HEK293 (cell line): ENCODE measurements around the gene CDH22.

ENCODE experiments used
- CTCF ChIA-PET: fragments of 350-600 bp; formaldehyde crosslinking; extraction: SDS; loops from one replicate; lab custom pipeline; 2021; ENCODE audit warnings: antibody characterized with exemption; lab: Yijun Ruan, JAX
- POLR2A ChIA-PET: fragments of 300-600 bp; formaldehyde crosslinking; extraction: SDS; loops from one replicate; lab custom pipeline; 2020; ENCODE audit warnings: antibody characterized with exemption, inconsistent platforms; lab: Yijun Ruan, JAX
- H3K27ac ChIP-seq: fragments of 200-500 bp; sonication (Bioruptor generic); 2 replicates; pipeline ENCODE4 v1.5.1; 2014; ENCODE audit warnings: low read depth, low read length, control low read depth, inconsistent platforms; ENCODE audit errors: extremely low read depth
- H3K36me3 ChIP-seq, 2 experiments: fragments of 200-500 bp in 1 of 2; sonication (Bioruptor generic) in 1 of 2; 1 replicate in 1 of 2; 2 replicates in 1 of 2; pipeline ENCODE4 v1.5.1; 2014 to 2017; ENCODE audit warnings: inconsistent platforms in 2 of 2, low read length in 2 of 2; ENCODE audit not compliant: control insufficient read depth in 2 of 2, insufficient read depth in 1 of 2
- H3K4me1 ChIP-seq: fragments of 200-500 bp; sonication (Bioruptor generic); 2 replicates; pipeline ENCODE4 v1.5.1; 2014; ENCODE audit warnings: mild to moderate bottlenecking, low read length, inconsistent platforms; ENCODE audit not compliant: control insufficient read depth, insufficient read depth
- H3K4me3 ChIP-seq: 2 replicates; pipeline ENCODE4 v1.5.1; 2011; ENCODE audit warnings: low read depth, mild to moderate bottlenecking, control low read depth, low read length, moderate library complexity
- H3K9me3 ChIP-seq: fragments of 200-500 bp; sonication (Bioruptor generic); 2 replicates; pipeline ENCODE4 v1.5.1; 2014; ENCODE audit warnings: low read depth, low read length, inconsistent platforms; ENCODE audit not compliant: control insufficient read depth, insufficient read depth
- PRDM2 ChIP-seq: fragments of 450-650 bp; formaldehyde crosslinking; IDR thresholded peaks from 2 replicates; pipeline ENCODE4 v1.5.1; 2016; ENCODE audit warnings: missing biosample characterization, missing genetic modification characterization, borderline replicate concordance
- TSHZ1 ChIP-seq: fragments of 450-650 bp; formaldehyde crosslinking; IDR thresholded peaks from 2 replicates; pipeline ENCODE4 v1.5.1; 2016; ENCODE audit warnings: missing biosample characterization, missing genetic modification characterization, borderline replicate concordance
- ZBTB17 ChIP-seq: fragments of 450-650 bp; formaldehyde crosslinking; IDR thresholded peaks from 2 replicates; pipeline ENCODE4 v1.5.1; 2016; ENCODE audit warnings: missing biosample characterization, missing genetic modification characterization
- ZNF10 ChIP-seq: fragments of 450-650 bp; formaldehyde crosslinking; IDR thresholded peaks from 2 replicates; pipeline ENCODE4 v1.5.1; 2017; ENCODE audit warnings: missing biosample characterization, missing genetic modification characterization
- ZNF112 ChIP-seq: fragments of 450-650 bp; formaldehyde crosslinking; IDR thresholded peaks from 2 replicates; pipeline ENCODE4 v1.5.0; 2017; ENCODE audit warnings: missing biosample characterization, missing genetic modification characterization
- ZNF132 ChIP-seq: fragments of 450-650 bp; formaldehyde crosslinking; IDR thresholded peaks from 2 replicates; pipeline ENCODE4 v1.5.1; 2017; ENCODE audit warnings: missing biosample characterization, missing genetic modification characterization, borderline replicate concordance
- ZNF138 ChIP-seq: fragments of 450-650 bp; formaldehyde crosslinking; IDR thresholded peaks from 2 replicates; pipeline ENCODE4 v1.5.1; 2016; ENCODE audit warnings: missing biosample characterization, missing genetic modification characterization, borderline replicate concordance
- ZNF146 ChIP-seq: fragments of 450-650 bp; formaldehyde crosslinking; IDR thresholded peaks from 2 replicates; pipeline ENCODE4 v1.5.1; 2016; ENCODE audit warnings: missing biosample characterization, missing genetic modification characterization
- ZNF16 ChIP-seq: fragments of 450-650 bp; formaldehyde crosslinking; IDR thresholded peaks from 2 replicates; pipeline ENCODE4 v1.5.1; 2016; ENCODE audit warnings: low read depth, missing biosample characterization, missing genetic modification characterization
- ZNF23 ChIP-seq: fragments of 450-650 bp; formaldehyde crosslinking; IDR thresholded peaks from 2 replicates; pipeline ENCODE4 v1.5.1; 2016; ENCODE audit warnings: missing biosample characterization, missing genetic modification characterization, borderline replicate concordance
- ZNF311 ChIP-seq: fragments of 450-650 bp; formaldehyde crosslinking; IDR thresholded peaks from 2 replicates; pipeline ENCODE4 v1.5.1; 2017; ENCODE audit warnings: missing biosample characterization, missing genetic modification characterization, borderline replicate concordance
- ZNF341 ChIP-seq: fragments of 450-650 bp; formaldehyde crosslinking; IDR thresholded peaks from 2 replicates; pipeline ENCODE4; 2016; ENCODE audit warnings: low read depth, missing biosample characterization, missing genetic modification characterization
- ZNF354C ChIP-seq: fragments of 450-650 bp; formaldehyde crosslinking; IDR thresholded peaks from 2 replicates; pipeline ENCODE4 v1.5.1; 2016; ENCODE audit warnings: missing biosample characterization, missing genetic modification characterization, low read depth, borderline replicate concordance
- ZNF449 ChIP-seq: fragments of 450-650 bp; formaldehyde crosslinking; IDR thresholded peaks from 2 replicates; pipeline ENCODE4 v1.5.1; 2017; ENCODE audit warnings: missing biosample characterization, mild to moderate bottlenecking, missing genetic modification characterization, moderate library complexity
- ZNF488 ChIP-seq: fragments of 450-650 bp; formaldehyde crosslinking; IDR thresholded peaks from 2 replicates; pipeline ENCODE4 v1.5.1; 2016; ENCODE audit warnings: missing biosample characterization, missing genetic modification characterization
- ZNF513 ChIP-seq: fragments of 450-650 bp; IDR thresholded peaks from 2 replicates; pipeline ENCODE4 v1.5.1; 2018; ENCODE audit warnings: missing biosample characterization, missing genetic modification characterization
- ZNF548 ChIP-seq: fragments of 450-650 bp; formaldehyde crosslinking; IDR thresholded peaks from 2 replicates; pipeline ENCODE4 v1.5.1; 2016; ENCODE audit warnings: missing biosample characterization, missing genetic modification characterization
- ZNF555 ChIP-seq: fragments of 450-650 bp; formaldehyde crosslinking; conservative IDR thresholded peaks from 2 replicates; pipeline ENCODE4 v1.5.1; 2017; ENCODE audit warnings: missing biosample characterization, mild to moderate bottlenecking, missing genetic modification characterization, inconsistent platforms
- ZNF585B ChIP-seq: fragments of 450-650 bp; formaldehyde crosslinking; IDR thresholded peaks from 2 replicates; pipeline ENCODE4 v1.5.1; 2016; ENCODE audit warnings: missing biosample characterization, missing genetic modification characterization
- ZNF621 ChIP-seq: fragments of 450-650 bp; formaldehyde crosslinking; IDR thresholded peaks from 2 replicates; pipeline ENCODE4 v1.5.1; 2017; ENCODE audit warnings: missing biosample characterization, missing genetic modification characterization
- ZNF670 ChIP-seq: fragments of 450-650 bp; formaldehyde crosslinking; IDR thresholded peaks from 2 replicates; pipeline ENCODE4 v1.5.1; 2016; ENCODE audit warnings: missing biosample characterization, missing genetic modification characterization, low read depth
- ZNF76 ChIP-seq: fragments of 450-650 bp; formaldehyde crosslinking; IDR thresholded peaks from 2 replicates; pipeline ENCODE4; 2016; ENCODE audit warnings: low read depth, missing biosample characterization, missing genetic modification characterization, borderline replicate concordance
- ZNF785 ChIP-seq: fragments of 450-650 bp; formaldehyde crosslinking; IDR thresholded peaks from 2 replicates; pipeline ENCODE4 v1.5.1; 2016; ENCODE audit warnings: missing biosample characterization, missing genetic modification characterization
- ZNF792 ChIP-seq: fragments of 450-650 bp; formaldehyde crosslinking; IDR thresholded peaks from 2 replicates; pipeline ENCODE4 v1.5.1; 2016; ENCODE audit warnings: missing biosample characterization, missing genetic modification characterization

Gene CDH22

GRCh38 chr20:46285072-46285471 is 23.2 kb downstream of the CDH22 start (continued):
- TF ChIP-seq TSHZ1, result no peak
- no peak for TF ChIP-seq ZNF513 (tag by site-specific recombination)
- no peak for TF ChIP-seq ZNF621 (tag by site-specific recombination)
- TF ChIP-seq ZNF449 (tag by site-specific recombination), result no peak

GRCh38 chr20:46284040-46284427 is 24.3 kb downstream of the CDH22 start:
- Histone ChIP-seq H3K27ac (no peak overlapping the region), H3K4me3 (no peak overlapping the region), H3K36me3 (no peaks in the 10 kb centered on the region), H3K9me3 (no peaks in the 10 kb centered on the region), H3K4me1 (no peaks in the 10 kb centered on the region)
- ChIA-PET CTCF (interaction anchor here (1.0 kb wide), 1 partner anchor 23 kb away, joined by 4 read pairs; no protein-coding TSS in a partner anchor), POLR2A (no interaction called here)
- TF ChIP-seq ZNF548, result no peak
- TF ChIP-seq ZNF670, result no peak
- no peak for TF ChIP-seq ZNF146 (tag by site-specific recombination)
- TF ChIP-seq ZNF132, result no peak
- no peak for TF ChIP-seq ZNF341
- TF ChIP-seq ZNF585B (tag by site-specific recombination), result no peak
- TF ChIP-seq ZNF792, result no peak
- TF ChIP-seq ZNF10, result no peak
- TF ChIP-seq ZNF16, result no peak
- no peak for TF ChIP-seq ZNF138
- TF ChIP-seq ZNF112 (tag by site-specific recombination), result no peak
- TF ChIP-seq ZNF311, result no peak
- TF ChIP-seq ZNF76 (tag by site-specific recombination), result no peak
- no peak for TF ChIP-seq ZNF555 (tag by site-specific recombination)
- TF ChIP-seq ZNF354C (tag by site-specific recombination), result no peak
- TF ChIP-seq PRDM2, result no peak
- no peak for TF ChIP-seq ZNF488 (tag by site-specific recombination)
- TF ChIP-seq ZNF785 (tag by site-specific recombination), result no peak
- TF ChIP-seq ZNF23 (tag by site-specific recombination), result no peak
- no peak for TF ChIP-seq ZBTB17 (tag by site-specific recombination)
